Measurements from ENCODE around the gene CSF1R. TPM values are rescaled to one million over a fixed set of nuclear protein-coding genes. Genes with fewer than 3 reads are reported as not detected.

The CSF1R gene
- total and polyA plus RNA-seq, 2 of the 8 experiments (the other 6 are each of a cell fraction or from before 2014, with no cell fraction given): 0.12 TPM; not detected in 1

GRCh38 chr5:150055326-150056074 is 30.9 kb downstream of the CSF1R start:
- POLR2A ChIA-PET (ENCODE audit: partially characterized antibody): interaction anchor here (1.5 kb wide), 1 partner anchor 25 kb away, joined by 3 read pairs; no protein-coding TSS in a partner anchor
- CTCF ChIA-PET (ENCODE audit: partially characterized antibody): interaction anchor here (0.9 to 1.3 kb wide), 5 partner anchors 12 to 94 kb away, joined by 3 to 4 read pairs (median 3); no protein-coding TSS in a partner anchor
- WGBS, 2 experiments (ENCODE audit: extremely low coverage in 1 of 2, insufficient coverage in 1 of 2, insufficient read length in 1 of 2, insufficient replicate concordance in 2 of 2, low coverage in 1 of 2, low lambda C conversion rate in 2 of 2, missing lambda C conversion rate in 1 of 2): 91% methylated on average over 14 of the region's 14 CpGs; no CpG with 5 or more reads in 1 of the 2 experiments
- no peak overlapping the region for H4K91ac ChIP-seq (replicated peaks; ENCODE audit: insufficient read length, low read length)
- no peak for FAIRE-seq
- no peak overlapping the region for H3K4me2 ChIP-seq (ENCODE audit: insufficient read depth in 1 of 2, low read depth in 2 of 2, low read length in 2 of 2)
- no peak overlapping the region for H2BK15ac ChIP-seq (ENCODE audit: low read length)
- H3K18ac ChIP-seq (ENCODE audit: extremely low read depth, low read length): no peak overlapping the region
- DNase-seq (ENCODE audit: low read depth in 1 of 2, low spot score in 2 of 2): no peak
- H3K4me1 ChIP-seq (replicated peaks in 1 of 4; ENCODE audit: control insufficient read depth in 3 of 4, insufficient read depth in 4 of 4, low read length in 3 of 4): peaks cover 0 to 6% (median 2%) of the 10 kb centered on the region in 4 experiments; a peak in 4 of 7 replicates
- H2BK12ac ChIP-seq (ENCODE audit: low read depth, low read length): no peak overlapping the region
- H3K9ac ChIP-seq (replicated peaks in 1 of 4; ENCODE audit: extremely low read depth in 1 of 4, low read depth in 3 of 4, low read length in 3 of 4): no peak overlapping the region
- H2AK5ac ChIP-seq (ENCODE audit: low read depth, low read length): no peak overlapping the region
- H3K27ac ChIP-seq (ENCODE audit: low read depth, low read length): no peak overlapping the region
- H3K36me3 ChIP-seq (ENCODE audit: control insufficient read depth in 2 of 4, insufficient read depth in 4 of 4, low read length in 3 of 4): peaks cover 14 to 30% (median 25%) of the 10 kb centered on the region in 4 experiments; a peak in 7 of 8 replicates
- no peak overlapping the region for H3K4ac ChIP-seq (replicated peaks; ENCODE audit: insufficient read length, low read depth, low read length)
- no peaks in the 10 kb centered on the region for H3K79me1 ChIP-seq (ENCODE audit: low read depth, low read length)
- H3K23ac ChIP-seq (ENCODE audit: insufficient read length): no peak overlapping the region
- H3K79me2 ChIP-seq (ENCODE audit: control insufficient read depth in 1 of 2, insufficient read depth in 2 of 2, low read length in 2 of 2): no peaks in the 10 kb centered on the region
- peaks cover 0 to 9% of the 10 kb centered on the region in 2 experiments for H4K20me1 ChIP-seq (replicated peaks in 1 of 2; ENCODE audit: control insufficient read depth in 1 of 2, insufficient read depth in 2 of 2, low read length in 2 of 2)
- no peak overlapping the region for H2BK120ac ChIP-seq (replicated peaks; ENCODE audit: low read depth, low read length)
- no peak overlapping the region for H4K5ac ChIP-seq (ENCODE audit: insufficient read length, low read depth, low read length)
- H2AFZ ChIP-seq (ENCODE audit: low read length): no peak overlapping the region
- no peak overlapping the region for H3K4me3 ChIP-seq (ENCODE audit: extremely low read depth in 1 of 4, insufficient read depth in 2 of 4, low read depth in 3 of 4, low read length in 4 of 4)
- 0 out of 2 replicates have a peak, but pooled peaks have one; percentile 8 for TF ChIP-seq POLR2AphosphoS5 (IDR thresholded peaks at IDR 0.05; ENCODE audit: low read depth, low read length)
- no peak for TF ChIP-seq POLR2A (IDR thresholded peaks at IDR 0.05; ENCODE audit: control extremely low read depth in 1 of 2, low read depth in 2 of 2, low read length in 2 of 2)
- H2BK5ac ChIP-seq (ENCODE audit: low read depth, low read length): no peak overlapping the region
- no peak overlapping the region for H4K8ac ChIP-seq (ENCODE audit: extremely low read depth, insufficient read depth, low read length)
- H3K14ac ChIP-seq (ENCODE audit: insufficient read length): no peak overlapping the region
- H2BK20ac ChIP-seq (ENCODE audit: low read length): no peak overlapping the region
- no peaks in the 10 kb centered on the region; a peak in 2 of 7 replicates for H3K27me3 ChIP-seq (replicated peaks in 1 of 4; ENCODE audit: control insufficient read depth in 3 of 4, extremely low read depth in 1 of 4, insufficient read depth in 3 of 4, low read length in 3 of 4)
- no peaks in the 10 kb centered on the region for H3K9me3 ChIP-seq (ENCODE audit: insufficient read depth in 2 of 2, low read depth in 1 of 2, low read length in 1 of 2)
- no peaks in the 10 kb centered on the region for H3K23me2 ChIP-seq (ENCODE audit: low read depth, low read length)
- no peak overlapping the region for H3K56ac ChIP-seq (replicated peaks; ENCODE audit: insufficient read length, low read depth, low read length)
